A549 (cell line): ENCODE data around the gene AP3B1. TPM values are rescaled to one million over a fixed set of nuclear protein-coding genes. Genes with fewer than 3 reads are reported as not detected.

Source experiments
- ATAC-seq, 2 experiments: fragments of 200-7000 bp in 1 of 2; fragments of >200 bp in 1 of 2; cut with Nextera tagmentation in 1 of 2; cut with Tn5 transposase in 1 of 2; 3 replicates each; pipeline versions ENCODE4 v1.8.0 to v1.9.1; 2018 to 2020; ENCODE audit warnings: mild to moderate bottlenecking in 1 of 2, moderate library complexity in 1 of 2
- CTCF ChIA-PET: fragments of 300-600 bp; sonication (Branson Sonifier 250); formaldehyde crosslinking; extraction: SDS; loops from one replicate; lab custom pipeline; 2021; ENCODE audit warnings: antibody characterized with exemption, inconsistent platforms; lab: Yijun Ruan, JAX
- POLR2A ChIA-PET: fragments of 350-600 bp; formaldehyde crosslinking; extraction: SDS; loops from one replicate; lab custom pipeline; 2021; ENCODE audit warnings: antibody characterized with exemption, inconsistent platforms; lab: Yijun Ruan, JAX
- DNase-seq, 2 experiments: peaks; one replicate each; pipeline versions ENCODE4 v3.0.0 to v3.0.0-alpha.2; 2011 to 2016; ENCODE audit warnings: low read depth in 1 of 2, low spot score in 1 of 2
- FAIRE-seq: peaks from 2 replicates; lab custom pipeline; 2011; peaks lifted over from hg19 to GRCh38; lab: Jason Lieb, UNC
- H3K27ac ChIP-seq, 2 experiments: fragments of >200 bp; sonication (Bioruptor Twin); formaldehyde crosslinking; 3 replicates each; pipeline ENCODE4 v1.5.1; 2016 to 2017
- H3K4me1 ChIP-seq: fragments of >200 bp; sonication (Bioruptor Twin); formaldehyde crosslinking; 3 replicates; pipeline ENCODE4 v1.6.1; 2016
- H3K4me2 ChIP-seq: fragments of >200 bp; sonication (Bioruptor Twin); formaldehyde crosslinking; 3 replicates; pipeline ENCODE4 v1.6.1; 2016
- H3K4me3 ChIP-seq: fragments of >200 bp; sonication (Bioruptor Twin); formaldehyde crosslinking; 3 replicates; pipeline ENCODE4 v1.5.1; 2016
- H3K9me3 ChIP-seq: fragments of >200 bp; sonication (Bioruptor Twin); formaldehyde crosslinking; 3 replicates; pipeline ENCODE4 v1.6.1; 2016
- CEBPB ChIP-seq, 2 experiments: fragments of >200 bp in 1 of 2; sonication (Bioruptor Twin) in 1 of 2; formaldehyde crosslinking in 1 of 2; IDR thresholded peaks; 2 replicates each; pipeline ENCODE4 v1.6.1; 2012 to 2016
- EHF ChIP-seq: fragments of 250-450 bp; sonication (Bioruptor Pico); IDR thresholded peaks from 2 replicates; pipeline ENCODE4 v1.5.0; 2020; ENCODE audit warnings: mild to moderate bottlenecking
- EP300 ChIP-seq, 2 experiments: fragments of >200 bp; sonication (Bioruptor Twin); formaldehyde crosslinking; IDR thresholded peaks; 2 replicates in 1 of 2; 3 replicates in 1 of 2; pipeline ENCODE4 v1.6.1; 2016 to 2017
- FOSL2 ChIP-seq, 2 experiments: fragments of 450-650 bp in 1 of 2; fragments of >200 bp in 1 of 2; sonication (Bioruptor Twin) in 1 of 2; formaldehyde crosslinking; IDR thresholded peaks; 2 replicates each; pipeline versions ENCODE4 v1.5.0 to v1.6.1; 2016 to 2020; ENCODE audit warnings: mild to moderate bottlenecking in 1 of 2, moderate library complexity in 1 of 2
- FOXS1 ChIP-seq: fragments of 250-450 bp; sonication (Bioruptor Pico); IDR thresholded peaks from 2 replicates; pipeline ENCODE4 v1.5.0; 2020; ENCODE audit warnings: mild to moderate bottlenecking, moderate library complexity
- HDAC2 ChIP-seq: fragments of 200-600 bp; sonication (generic); IDR thresholded peaks from 2 replicates; pipeline ENCODE4 v1.6.1; 2016
- HOXA7 ChIP-seq: fragments of 250-450 bp; sonication (Bioruptor Pico); IDR thresholded peaks from 2 replicates; pipeline ENCODE4 v1.5.0; 2020; ENCODE audit warnings: mild to moderate bottlenecking, moderate library complexity
- HOXB13 ChIP-seq: fragments of 250-450 bp; sonication (Bioruptor Pico); IDR thresholded peaks from 2 replicates; pipeline ENCODE4 v1.5.0; 2020; ENCODE audit warnings: low read depth, mild to moderate bottlenecking, moderate library complexity
- KDM5A ChIP-seq: fragments of 200-600 bp; sonication (generic); IDR thresholded peaks from 2 replicates; pipeline ENCODE4 v1.6.1; 2016; ENCODE audit warnings: antibody characterized with exemption, mild to moderate bottlenecking
- NPAS2 ChIP-seq: fragments of 250-450 bp; sonication (Bioruptor Pico); IDR thresholded peaks from 2 replicates; pipeline ENCODE4 v1.8.0; 2022; ENCODE audit warnings: mild to moderate bottlenecking, moderate library complexity, borderline replicate concordance
- NR3C1 ChIP-seq: fragments of >200 bp; sonication (Bioruptor Twin); formaldehyde crosslinking; IDR thresholded peaks from 3 replicates; pipeline ENCODE4 v1.6.1; 2017
- WGBS: methylation state at CpG from one replicate; pipeline ENCODE4 v1.1.6; 2017; ENCODE audit errors: missing lambda C conversion rate; 5-methylcytosine and 5-hydroxymethylcytosine counted together
- polyA plus RNA-seq, 4 experiments: library from polyadenylated mRNA; depleted of rRNA in 3 of 4; stranded (reverse); fragments of >200 nt; fragmentation: RNase III in 1 of 4; extraction: RNeasy Plus Mini Kit Qiagen cat#74134 plus additional on column Dnase treatment in 1 of 4; gene quantifications; 2 replicates in 3 of 4; 3 replicates in 1 of 4; pipeline ENCODE4 v1.2.3, GENCODE V29; 2011 to 2017
- TF ChIP-seq, protein P1 (sequence below): fragments of 150-350 bp; IDR thresholded peaks from 2 replicates; pipeline ENCODE4 v1.6.1; 2014; ENCODE audit warnings: low read depth, mild to moderate bottlenecking, low read length
- TF ChIP-seq, protein P2 (sequence below): fragments of >200 bp; sonication (Bioruptor Twin); formaldehyde crosslinking; IDR thresholded peaks from 2 replicates; pipeline ENCODE4 v1.6.1; 2016
- TF ChIP-seq, protein P3 (sequence below): fragments of 450-650 bp; IDR thresholded peaks from 2 replicates; pipeline ENCODE4 v1.6.1; 2014; ENCODE audit warnings: antibody characterized with exemption
- TF ChIP-seq, protein P4 (sequence below): fragments of >200 bp; sonication (Bioruptor Twin); formaldehyde crosslinking; IDR thresholded peaks from 3 replicates; pipeline ENCODE4 v1.5.1; 2016
- TF ChIP-seq, protein P5 (sequence below): IDR thresholded peaks from 2 replicates; pipeline ENCODE4 v1.6.1; 2012

The AP3B1 gene
- polyA plus RNA-seq, 2 of the 4 experiments (the other 2 are of a cell fraction) = 52.4 to 70.5 TPM

DNA sequence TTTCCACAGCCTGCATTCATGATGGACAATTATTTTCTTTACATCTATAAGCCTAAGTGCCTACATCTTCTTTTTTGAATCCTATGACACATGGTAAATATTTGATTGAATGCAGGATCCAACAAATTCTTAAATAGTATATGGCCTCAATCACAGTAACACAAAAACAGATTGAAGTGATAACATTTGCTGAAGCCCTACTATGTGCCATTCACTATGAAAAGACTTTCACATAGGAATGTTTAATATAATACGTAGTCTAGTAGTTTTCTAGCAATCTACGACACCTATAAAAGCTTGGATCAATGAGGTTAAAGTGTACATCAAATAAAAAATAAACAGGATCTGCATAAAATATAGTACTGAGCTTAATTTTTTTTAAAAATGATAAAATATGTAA lies 231.0 kb downstream of the AP3B1 start:
- Histone ChIP-seq H3K4me2 (no peak overlapping the region), H3K27ac (no peak overlapping the region), H3K4me3 (no peak overlapping the region), H3K4me1 (no peaks in the 10 kb centered on the region), H3K9me3 (peaks cover 15% of the 10 kb centered on the region)
- TF ChIP-seq, protein P1, sequence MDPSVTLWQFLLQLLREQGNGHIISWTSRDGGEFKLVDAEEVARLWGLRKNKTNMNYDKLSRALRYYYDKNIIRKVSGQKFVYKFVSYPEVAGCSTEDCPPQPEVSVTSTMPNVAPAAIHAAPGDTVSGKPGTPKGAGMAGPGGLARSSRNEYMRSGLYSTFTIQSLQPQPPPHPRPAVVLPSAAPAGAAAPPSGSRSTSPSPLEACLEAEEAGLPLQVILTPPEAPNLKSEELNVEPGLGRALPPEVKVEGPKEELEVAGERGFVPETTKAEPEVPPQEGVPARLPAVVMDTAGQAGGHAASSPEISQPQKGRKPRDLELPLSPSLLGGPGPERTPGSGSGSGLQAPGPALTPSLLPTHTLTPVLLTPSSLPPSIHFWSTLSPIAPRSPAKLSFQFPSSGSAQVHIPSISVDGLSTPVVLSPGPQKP = no peak
- TF ChIP-seq FOSL2 (IDR thresholded peaks at IDR 0.05) (no peak), FOSL2 (CRISPR knock-in tag; IDR thresholded peaks at IDR 0.05) (no peak), HOXA7 (CRISPR knock-in tag) (no peak), NR3C1 (no peak), CEBPB (IDR thresholded peaks at IDR 0.05) (no peak), KDM5A (no peak)
- TF ChIP-seq, protein P2, sequence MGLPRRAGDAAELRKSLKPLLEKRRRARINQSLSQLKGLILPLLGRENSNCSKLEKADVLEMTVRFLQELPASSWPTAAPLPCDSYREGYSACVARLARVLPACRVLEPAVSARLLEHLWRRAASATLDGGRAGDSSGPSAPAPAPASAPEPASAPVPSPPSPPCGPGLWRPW = no peak
- TF ChIP-seq, protein P3, sequence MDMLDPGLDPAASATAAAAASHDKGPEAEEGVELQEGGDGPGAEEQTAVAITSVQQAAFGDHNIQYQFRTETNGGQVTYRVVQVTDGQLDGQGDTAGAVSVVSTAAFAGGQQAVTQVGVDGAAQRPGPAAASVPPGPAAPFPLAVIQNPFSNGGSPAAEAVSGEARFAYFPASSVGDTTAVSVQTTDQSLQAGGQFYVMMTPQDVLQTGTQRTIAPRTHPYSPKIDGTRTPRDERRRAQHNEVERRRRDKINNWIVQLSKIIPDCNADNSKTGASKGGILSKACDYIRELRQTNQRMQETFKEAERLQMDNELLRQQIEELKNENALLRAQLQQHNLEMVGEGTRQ = no peak
- TF ChIP-seq, protein P4, sequence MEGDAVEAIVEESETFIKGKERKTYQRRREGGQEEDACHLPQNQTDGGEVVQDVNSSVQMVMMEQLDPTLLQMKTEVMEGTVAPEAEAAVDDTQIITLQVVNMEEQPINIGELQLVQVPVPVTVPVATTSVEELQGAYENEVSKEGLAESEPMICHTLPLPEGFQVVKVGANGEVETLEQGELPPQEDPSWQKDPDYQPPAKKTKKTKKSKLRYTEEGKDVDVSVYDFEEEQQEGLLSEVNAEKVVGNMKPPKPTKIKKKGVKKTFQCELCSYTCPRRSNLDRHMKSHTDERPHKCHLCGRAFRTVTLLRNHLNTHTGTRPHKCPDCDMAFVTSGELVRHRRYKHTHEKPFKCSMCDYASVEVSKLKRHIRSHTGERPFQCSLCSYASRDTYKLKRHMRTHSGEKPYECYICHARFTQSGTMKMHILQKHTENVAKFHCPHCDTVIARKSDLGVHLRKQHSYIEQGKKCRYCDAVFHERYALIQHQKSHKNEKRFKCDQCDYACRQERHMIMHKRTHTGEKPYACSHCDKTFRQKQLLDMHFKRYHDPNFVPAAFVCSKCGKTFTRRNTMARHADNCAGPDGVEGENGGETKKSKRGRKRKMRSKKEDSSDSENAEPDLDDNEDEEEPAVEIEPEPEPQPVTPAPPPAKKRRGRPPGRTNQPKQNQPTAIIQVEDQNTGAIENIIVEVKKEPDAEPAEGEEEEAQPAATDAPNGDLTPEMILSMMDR = no peak
- CTCF ChIA-PET = no interaction called here
- DNase-seq = no peak
- FAIRE-seq = no peak
- WGBS = 94% methylated on average over 2 of the region's 2 CpGs
- POLR2A ChIA-PET = no interaction called here
- no peak for ATAC-seq

DNA sequence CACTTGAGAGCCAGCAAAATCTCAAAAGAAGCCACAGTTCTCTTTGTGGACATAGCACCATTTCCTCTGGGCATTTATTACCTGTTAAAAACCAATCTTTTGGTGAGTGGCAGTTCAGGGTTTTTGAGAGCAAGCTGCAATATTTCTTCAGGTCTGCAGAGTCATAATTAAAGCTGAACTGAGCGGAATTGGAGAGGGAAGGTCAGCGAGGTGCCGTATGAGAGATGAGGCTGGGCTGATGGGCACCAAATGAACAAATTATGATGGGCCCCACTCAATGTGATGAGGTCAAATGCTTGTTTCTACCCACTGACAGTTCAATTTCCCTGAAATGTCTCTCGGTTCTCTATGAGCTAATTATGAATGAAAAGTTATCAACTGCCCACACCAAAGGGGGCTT lies 231.9 kb downstream of the AP3B1 start:
- no peak for DNase-seq

DNA sequence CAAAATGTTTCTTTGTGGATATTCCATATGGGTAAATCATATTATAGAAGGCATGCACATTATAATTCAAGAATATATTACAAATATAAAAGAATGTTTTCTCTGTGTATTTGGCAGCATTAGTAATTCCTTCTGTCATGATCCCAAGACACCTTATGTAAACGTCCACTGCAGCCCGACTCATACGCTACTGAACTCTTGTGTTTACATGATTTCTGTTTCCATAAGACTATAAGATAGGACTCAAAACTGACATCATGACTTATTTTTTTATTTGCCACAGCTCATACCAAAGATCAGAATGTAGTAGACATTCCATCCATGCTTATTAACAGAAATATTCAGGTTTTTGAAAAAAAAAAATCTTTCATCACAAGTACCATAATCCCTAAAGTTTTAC lies 234.1 kb downstream of the AP3B1 start:
- FAIRE-seq = peak; percentile 43
- WGBS = 55% methylated on average over 3 of the region's 3 CpGs
- Histone ChIP-seq H3K4me2 (no peak overlapping the region), H3K27ac (no peak overlapping the region), H3K9me3 (no peaks in the 10 kb centered on the region), H3K4me3 (no peak overlapping the region), H3K4me1 (no peaks in the 10 kb centered on the region)
- TF ChIP-seq FOXS1 (CRISPR knock-in tag) (no peak), FOSL2 (IDR thresholded peaks at IDR 0.05) (no peak), FOSL2 (CRISPR knock-in tag; IDR thresholded peaks at IDR 0.05) (no peak)
- TF ChIP-seq, protein P1 = no peak
- TF ChIP-seq, protein P5, sequence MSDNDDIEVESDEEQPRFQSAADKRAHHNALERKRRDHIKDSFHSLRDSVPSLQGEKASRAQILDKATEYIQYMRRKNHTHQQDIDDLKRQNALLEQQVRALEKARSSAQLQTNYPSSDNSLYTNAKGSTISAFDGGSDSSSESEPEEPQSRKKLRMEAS = no peak
- no peak for ATAC-seq
- no peak for DNase-seq
- ChIA-PET POLR2A (no interaction called here), CTCF (no interaction called here)

More for the DNA sequence above, 231.9 kb downstream of the AP3B1 start:
- no peak overlapping the region for H3K27ac ChIP-seq
- H3K9me3 ChIP-seq = peaks cover 7% of the 10 kb centered on the region; the same call in 2 of the 3 replicates
- WGBS = 95% methylated on average over 4 of the region's 4 CpGs
- ATAC-seq (no peak), FAIRE-seq (no peak)
- ChIA-PET POLR2A (no interaction called here), CTCF (no interaction called here)
- TF ChIP-seq HOXB13 (CRISPR knock-in tag) (no peak), HDAC2 (no peak), CEBPB (IDR thresholded peaks at IDR 0.05) (no peak), EHF (CRISPR knock-in tag) (no peak), EP300 (IDR thresholded peaks at IDR 0.05) (no peak), KDM5A (no peak), NPAS2 (CRISPR knock-in tag) (no peak)
- H3K4me1 ChIP-seq = no peaks in the 10 kb centered on the region
- H3K4me3 ChIP-seq = no peak overlapping the region
- no peak overlapping the region for H3K4me2 ChIP-seq
